MM.1S (cell line): ENCODE data around the gene CYP19A1.

Experiments used
- EZH2 ChIP-seq: fragments of 300-600 bp; sonication (generic); optimal IDR thresholded peaks from 2 replicates; pipeline ENCODE3; 2017; ENCODE audit warnings: low read depth, mild to moderate bottlenecking, antibody characterized with exemption, low read length, mixed read lengths
- TF ChIP-seq, protein P1 (sequence below): fragments of 300-600 bp; sonication (generic); IDR thresholded peaks from 2 replicates; pipeline ENCODE4 v1.5.1; 2016; ENCODE audit warnings: antibody characterized with exemption, low read length, mixed read lengths

DNA sequence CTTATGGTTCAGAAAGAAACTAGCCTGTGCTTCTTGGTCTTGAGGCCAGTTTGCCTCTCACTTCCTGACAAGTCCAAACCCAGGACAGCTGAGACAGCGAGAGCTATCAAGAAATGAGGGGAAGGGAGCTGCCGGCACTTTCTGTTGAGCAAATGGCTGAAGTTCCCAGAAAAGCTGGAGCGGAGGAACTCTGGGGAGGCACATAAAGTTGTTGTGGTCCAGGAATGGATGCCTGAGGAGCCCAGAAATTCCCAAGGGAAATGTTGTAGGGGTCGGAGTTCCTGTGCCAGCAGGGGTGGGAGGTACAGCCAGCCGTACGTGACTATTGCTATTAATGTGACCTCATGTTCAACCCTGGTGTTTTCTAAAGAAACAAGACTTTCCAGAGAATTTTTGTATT lies 144.9 kb downstream of the CYP19A1 start:
- TF ChIP-seq, protein P1, sequence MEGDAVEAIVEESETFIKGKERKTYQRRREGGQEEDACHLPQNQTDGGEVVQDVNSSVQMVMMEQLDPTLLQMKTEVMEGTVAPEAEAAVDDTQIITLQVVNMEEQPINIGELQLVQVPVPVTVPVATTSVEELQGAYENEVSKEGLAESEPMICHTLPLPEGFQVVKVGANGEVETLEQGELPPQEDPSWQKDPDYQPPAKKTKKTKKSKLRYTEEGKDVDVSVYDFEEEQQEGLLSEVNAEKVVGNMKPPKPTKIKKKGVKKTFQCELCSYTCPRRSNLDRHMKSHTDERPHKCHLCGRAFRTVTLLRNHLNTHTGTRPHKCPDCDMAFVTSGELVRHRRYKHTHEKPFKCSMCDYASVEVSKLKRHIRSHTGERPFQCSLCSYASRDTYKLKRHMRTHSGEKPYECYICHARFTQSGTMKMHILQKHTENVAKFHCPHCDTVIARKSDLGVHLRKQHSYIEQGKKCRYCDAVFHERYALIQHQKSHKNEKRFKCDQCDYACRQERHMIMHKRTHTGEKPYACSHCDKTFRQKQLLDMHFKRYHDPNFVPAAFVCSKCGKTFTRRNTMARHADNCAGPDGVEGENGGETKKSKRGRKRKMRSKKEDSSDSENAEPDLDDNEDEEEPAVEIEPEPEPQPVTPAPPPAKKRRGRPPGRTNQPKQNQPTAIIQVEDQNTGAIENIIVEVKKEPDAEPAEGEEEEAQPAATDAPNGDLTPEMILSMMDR: no peak
- no peak for TF ChIP-seq EZH2
